KBM-7 (cell line): ENCODE measurements around the gene NTRK1.

Source experiments
- DNase-seq: peaks from one replicate; pipeline ENCODE4 v3.0.0-alpha.2; 2015
- in situ Hi-C: fragments of 300-500 bp; cut with MboI; formaldehyde crosslinking; loops from 2 replicates; pipeline ENCODE4 v1.14.3; 2020; ENCODE audit warnings: low sequenced_read_pairs, low pct_unique_long_range_greater_than_20kb, mixed read lengths

The NTRK1 gene

DNA sequence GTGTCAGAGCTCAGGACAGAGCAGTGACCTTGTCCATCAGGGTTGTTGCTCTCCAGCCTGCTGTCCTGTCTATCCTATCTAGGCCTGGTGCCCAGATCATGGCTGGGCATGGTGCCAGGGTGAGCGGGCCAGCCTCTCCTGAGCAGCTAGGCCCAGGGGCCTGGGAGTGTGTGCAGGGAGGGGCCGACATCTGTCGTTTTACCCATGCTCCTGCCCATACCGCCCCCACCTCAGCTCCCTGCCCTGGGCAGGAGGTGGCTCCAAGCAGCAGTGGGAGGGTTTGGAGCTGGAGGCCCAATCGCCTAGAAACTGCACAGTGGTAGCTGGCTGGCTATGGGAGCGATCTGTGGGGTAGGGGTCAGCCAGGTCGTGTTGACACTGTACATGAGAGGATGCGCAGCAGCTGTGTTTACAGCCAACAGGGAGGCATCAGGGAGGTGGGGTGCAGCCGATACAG lies 8.2 kb upstream of the NTRK1 start:
- in situ Hi-C loops = no loop called here
- no peak for DNase-seq

DNA sequence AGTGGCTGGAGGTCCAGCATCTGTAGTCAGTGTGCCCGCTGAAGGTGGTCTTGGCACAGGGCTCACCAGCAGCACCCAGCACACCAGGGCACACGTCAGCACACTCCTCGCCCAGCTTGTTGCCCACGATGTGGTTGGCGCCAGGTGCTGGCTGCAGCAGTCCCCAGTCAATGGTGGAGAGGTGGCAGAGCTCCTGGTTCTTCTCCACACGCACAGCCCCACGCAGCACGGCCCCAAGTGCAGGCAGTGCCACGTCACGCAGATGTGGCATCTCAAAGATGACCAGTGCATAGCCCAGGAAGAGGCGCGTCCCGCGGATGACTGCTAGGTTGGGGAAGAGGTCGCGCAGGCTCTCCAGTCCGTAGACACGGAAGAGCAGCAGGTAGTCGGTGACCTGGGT lies 6.9 kb upstream of the NTRK1 start:
- DNase-seq = no peak
- in situ Hi-C loops = no loop called here

DNA sequence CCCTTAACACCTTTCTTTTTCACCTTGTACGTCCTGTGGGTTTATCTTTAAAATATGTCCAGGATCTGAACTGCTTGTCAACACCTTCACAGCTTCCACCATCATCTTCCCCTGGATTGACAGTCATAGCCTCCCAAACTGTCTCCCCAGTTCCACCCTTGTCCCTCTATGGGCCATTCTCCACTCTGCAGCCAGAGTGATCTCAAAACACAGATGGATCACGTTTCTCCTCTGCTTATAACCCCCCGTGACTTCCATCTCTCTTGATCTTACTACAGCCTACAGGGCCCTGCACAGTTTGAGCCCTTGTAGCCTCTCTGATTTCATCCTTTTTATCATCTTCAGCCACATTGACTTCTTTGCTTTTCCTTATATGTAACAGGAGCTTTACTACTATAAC lies 6.0 kb upstream of the NTRK1 start:
- DNase-seq = no peak
- in situ Hi-C loops = no loop called here

DNA sequence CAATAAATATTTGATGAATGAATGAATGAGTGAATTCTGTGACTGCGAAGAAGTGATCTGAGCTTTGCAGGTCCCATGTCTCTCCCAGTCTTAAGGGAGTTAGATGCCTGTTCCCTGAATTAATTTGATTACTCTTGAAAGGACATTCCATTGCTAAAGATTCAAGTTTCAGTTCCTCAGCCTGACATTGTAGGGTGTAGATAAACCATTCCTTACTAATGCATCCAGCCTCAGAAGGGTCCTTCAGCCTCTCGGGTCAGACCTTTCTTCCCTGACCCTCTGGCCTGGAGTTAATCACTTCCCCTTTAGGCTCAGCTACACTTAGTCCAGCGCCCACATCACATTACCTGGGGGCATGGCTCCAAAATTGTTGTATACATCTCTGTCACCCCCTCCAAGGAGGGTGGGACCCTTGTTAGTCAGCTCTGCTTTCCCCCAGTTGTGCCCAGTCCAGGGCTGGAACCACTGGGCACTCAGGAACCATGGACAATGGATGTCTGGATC lies 4.3 kb upstream of the NTRK1 start:
- no peak for DNase-seq
- in situ Hi-C loops = no loop called here

DNA sequence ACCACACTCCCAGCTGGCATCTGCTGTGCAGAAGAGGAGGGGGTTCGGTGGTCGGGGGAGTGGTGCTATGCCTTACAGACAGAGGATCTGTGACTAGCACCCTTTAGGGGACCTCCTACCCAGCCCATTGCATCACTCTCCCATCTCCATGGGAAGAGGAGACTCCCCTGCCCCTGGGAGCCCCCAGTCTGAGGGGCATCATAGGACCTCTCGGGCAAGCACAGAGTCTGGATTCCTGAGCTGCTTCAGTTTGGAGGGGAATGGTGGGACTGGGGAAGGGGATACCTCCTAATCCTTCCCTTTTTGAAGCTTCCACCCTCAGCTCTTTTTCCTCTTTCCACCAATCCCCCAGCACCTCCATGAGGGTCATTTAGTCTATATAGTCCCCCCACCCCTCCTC lies 3.1 kb upstream of the NTRK1 start:
- in situ Hi-C loops = no loop called here
- no peak for DNase-seq

DNA sequence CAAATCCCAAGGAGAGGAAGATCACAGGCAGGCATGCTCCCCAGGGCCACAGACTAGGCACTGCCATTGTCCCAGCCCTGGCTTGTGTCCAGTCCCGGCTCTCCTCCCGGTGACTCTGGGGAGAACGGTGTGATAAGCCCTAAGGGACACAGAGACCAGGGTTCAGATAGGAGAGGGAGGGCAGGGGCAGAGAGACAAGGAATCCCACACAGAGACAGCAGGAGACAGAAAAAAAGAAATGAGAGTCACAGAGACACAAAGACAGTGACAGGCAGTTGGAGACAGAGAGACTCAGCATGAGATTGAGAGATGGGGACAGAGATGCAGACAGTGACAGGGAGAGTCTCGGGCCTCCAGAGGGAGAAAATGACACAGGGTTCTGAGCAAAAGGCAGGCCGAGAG lies 2.1 kb upstream of the NTRK1 start:
- DNase-seq = no peak
- in situ Hi-C loops = no loop called here

DNA sequence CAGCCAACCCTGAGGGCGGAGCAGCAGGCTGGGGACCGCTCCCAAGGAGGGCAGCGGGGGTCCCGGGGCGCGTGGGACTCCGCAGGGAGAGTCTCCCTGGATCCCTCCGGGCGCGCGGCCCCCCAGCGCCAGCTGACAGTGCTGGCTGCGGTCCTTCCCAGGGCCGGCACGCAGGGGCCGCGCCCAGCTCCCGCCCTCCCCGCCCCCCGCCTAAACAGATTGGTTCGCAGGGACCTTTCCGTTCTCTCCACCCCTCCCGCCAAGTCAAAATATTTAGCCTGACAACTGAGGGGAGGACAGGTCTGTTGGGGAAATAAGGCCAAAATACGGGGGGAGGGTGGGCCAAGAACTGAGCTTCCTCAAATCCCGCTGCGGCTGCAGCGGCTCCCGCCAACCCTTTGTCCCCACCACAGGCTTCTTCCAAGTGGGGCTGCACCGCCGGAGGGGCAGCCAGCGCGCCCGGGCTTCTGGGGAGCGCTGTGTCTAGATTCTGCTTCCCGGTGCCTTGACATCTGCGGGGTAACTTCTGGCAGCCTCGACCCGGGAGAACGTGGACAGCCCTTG lies 1.6 kb upstream of the NTRK1 start, which contains the start of gene INSRR:
Gene INSRR, minus strand, starts transcription at position 159 of the 564 bp plus-strand sequence. CDS start 496 bp downstream, outside the sequence.
- DNase-seq = peak; percentile 24
- in situ Hi-C loops = no loop called here

DNA sequence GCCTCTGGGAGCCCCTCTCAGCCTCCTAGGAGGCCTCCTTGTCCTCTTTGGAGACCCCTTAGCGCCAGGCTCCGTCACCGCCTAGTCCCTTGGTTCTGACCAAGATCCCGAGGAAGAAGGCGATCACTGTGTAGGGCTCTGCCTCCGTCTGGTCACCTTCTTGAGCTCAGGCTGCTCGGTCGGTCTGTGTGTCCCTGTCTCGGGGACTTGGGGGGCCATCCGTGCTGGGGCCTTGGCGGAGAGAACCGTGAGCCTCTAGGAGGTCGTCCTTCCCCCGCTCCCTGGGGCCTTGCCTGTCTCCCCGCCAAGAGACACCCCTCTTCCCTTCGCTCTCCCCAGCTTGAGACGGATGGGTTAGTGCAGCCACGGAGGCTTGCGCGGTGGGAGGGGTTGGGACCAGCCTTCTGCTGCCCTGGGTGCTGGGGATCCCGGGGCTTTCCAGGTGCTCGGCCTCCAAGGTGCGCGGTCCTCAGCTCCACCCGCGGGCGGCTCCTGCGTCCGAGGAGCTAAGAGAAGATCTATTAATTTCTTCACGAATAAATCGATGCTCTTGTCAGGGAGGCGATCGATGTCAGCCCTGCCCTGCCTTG lies 1.0 kb upstream of the NTRK1 start:
- no peak for DNase-seq
- in situ Hi-C loops = no loop called here

DNA sequence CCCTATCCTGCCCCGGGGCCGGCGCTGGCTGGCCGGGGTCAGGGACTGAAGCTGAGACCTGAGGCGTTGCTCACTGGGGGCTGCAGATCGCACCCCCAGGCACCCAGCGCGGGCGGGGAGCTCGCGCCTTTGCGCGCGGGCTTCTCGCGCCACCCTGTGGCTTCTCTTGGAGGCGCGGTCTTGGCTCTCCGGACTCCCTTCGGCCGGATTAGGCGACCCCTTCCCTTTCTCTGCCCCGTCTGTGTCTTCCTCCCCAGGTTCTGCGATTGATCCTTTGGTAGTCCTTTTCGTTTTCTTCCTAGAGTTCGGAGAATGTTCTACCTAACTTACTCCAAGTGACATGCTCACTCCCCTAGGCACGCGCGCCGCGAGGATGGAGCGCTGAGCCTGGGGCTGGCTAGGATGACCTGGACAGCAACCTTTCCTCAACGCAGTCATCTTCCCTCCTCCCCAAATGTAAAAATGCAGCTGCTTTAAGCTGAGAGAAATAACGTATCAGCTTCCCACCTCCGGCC lies 495 bp upstream of the NTRK1 start:
- in situ Hi-C loops = no loop called here

DNA sequence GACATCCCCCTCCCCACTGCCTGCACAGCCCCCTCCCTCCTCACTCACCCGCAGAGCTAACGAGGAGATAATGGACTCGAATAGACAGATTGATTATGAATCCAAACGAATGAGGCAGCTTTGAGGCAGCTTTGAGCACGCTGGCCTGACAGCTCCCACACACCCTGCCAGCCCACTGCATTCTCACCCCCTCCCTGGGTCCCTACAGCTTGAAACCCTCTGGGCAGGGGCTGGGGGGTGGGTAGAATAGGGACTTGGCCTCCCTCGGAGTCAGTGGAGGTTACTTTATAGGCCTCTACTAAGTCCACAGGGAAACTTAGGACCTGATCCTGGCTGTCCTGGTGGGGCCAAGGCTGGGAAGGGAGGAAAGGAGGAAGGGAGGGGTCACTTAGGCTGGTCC lies 1.9 kb downstream of the NTRK1 start:
- in situ Hi-C loops = no loop called here
- DNase-seq = no peak

More for the DNA sequence above, 495 bp upstream of the NTRK1 start:
- DNase-seq = peak; percentile 65

DNA sequence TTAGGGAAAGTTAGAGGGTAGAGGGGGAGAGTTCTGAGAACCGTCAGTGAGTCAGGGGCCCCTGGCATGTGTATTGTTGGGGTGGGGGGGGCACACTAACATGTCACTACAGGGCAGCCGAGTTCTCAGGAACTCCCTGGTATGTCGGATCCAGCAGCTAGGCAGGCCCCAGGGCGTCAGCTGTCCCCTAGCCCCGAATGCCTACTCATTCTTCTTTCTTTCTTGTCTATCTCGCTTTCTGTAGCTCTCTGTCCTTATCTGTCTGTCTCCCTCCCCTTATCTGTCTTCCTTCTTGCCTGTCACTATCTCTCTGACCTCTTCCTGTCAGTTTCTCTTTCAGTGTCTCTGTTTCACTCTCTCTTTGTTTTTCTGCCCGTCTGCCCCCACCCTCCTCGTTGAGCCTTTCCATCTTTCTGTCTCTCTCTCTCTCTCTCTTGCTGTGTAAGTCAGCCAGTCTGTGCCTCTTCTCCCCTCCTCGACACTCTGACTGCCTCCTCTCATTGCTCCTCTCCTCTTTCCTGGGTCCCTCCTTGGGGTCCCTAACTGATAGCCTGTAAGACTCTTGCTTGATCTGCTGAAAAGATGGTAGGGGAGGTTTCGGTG lies 2.4 kb downstream of the NTRK1 start:
- DNase-seq = peak; percentile 37
- in situ Hi-C loops = no loop called here

DNA sequence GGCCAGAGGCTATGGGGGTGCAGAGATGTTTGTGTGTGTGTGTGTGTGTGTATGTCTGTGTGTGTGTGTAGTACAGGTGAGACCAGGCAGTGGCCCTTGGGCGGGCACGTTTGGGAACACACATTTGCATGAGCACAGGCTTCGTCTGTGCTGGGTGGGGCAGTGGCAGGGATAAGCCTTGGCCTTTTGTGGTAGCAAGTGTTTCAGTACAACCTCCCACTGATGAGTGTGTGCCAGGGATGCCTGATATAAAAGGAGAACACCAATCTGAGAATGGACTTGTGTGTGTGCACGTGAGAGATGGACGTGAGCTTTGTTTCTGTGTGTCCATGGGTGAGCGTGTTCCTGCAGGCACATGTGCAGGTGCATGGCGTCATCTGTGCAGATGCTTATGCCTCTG lies 3.0 kb downstream of the NTRK1 start:
- DNase-seq = no peak
- in situ Hi-C loops = no loop called here

DNA sequence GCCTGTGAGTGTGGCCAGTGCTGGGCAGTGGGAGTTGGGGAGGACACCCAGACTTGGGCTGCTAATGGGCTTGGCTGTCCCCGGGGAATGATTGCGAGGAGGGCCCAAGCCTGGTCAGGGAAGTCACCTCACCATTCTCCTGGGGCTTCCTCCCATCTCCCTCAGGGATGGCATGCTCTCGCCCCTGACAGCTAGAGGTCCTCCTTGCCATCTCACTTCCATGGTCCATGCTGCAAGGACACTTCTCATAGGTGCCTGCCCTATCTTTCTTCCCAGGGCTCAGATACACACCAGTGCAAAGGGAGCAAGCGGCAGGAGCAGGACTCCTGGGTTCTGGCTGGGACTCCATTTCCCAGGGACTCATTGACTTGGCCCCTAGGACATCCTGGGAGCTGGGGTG lies 4.1 kb downstream of the NTRK1 start:
- no peak for DNase-seq
- in situ Hi-C loops = no loop called here

DNA sequence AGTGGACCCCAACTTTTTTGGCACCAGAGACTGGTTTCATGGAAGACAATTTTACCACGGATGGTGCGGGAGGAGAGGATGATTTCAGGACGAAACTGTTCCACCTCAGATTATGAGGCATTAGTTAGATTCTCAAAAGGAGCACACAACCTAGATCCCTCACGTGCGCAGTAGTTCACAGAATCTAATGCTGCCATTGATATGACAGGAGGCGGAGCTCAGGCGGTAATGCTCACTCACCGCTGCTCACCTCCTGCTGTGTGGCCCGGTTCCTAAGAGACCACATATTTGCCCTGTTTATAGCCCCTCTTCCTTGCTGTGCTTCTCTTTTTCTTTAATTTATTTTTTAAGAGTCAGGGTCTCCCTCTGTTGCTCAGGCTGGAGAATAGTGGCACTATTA lies 4.6 kb downstream of the NTRK1 start:
- DNase-seq = peak; percentile 32
- in situ Hi-C loops = no loop called here

DNA sequence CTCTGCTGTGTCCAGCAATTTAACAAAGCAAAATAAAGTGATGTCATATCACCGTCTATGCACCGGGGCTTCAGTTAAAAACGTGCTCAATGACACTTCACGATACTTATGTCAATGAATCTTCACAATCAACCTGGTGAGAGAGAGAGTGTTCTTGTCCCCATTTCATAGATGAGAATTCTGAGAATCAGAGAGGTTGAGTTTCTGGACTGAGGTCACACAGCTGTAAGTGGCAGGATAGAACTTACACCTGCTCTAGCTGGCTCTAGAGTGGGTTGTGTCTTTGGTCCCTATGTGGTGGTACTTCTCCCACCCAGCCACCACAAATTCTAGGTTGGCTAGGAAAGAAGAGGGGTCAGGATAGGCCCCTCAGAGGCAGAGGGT lies 5.2 kb downstream of the NTRK1 start:
- DNase-seq = no peak

DNA sequence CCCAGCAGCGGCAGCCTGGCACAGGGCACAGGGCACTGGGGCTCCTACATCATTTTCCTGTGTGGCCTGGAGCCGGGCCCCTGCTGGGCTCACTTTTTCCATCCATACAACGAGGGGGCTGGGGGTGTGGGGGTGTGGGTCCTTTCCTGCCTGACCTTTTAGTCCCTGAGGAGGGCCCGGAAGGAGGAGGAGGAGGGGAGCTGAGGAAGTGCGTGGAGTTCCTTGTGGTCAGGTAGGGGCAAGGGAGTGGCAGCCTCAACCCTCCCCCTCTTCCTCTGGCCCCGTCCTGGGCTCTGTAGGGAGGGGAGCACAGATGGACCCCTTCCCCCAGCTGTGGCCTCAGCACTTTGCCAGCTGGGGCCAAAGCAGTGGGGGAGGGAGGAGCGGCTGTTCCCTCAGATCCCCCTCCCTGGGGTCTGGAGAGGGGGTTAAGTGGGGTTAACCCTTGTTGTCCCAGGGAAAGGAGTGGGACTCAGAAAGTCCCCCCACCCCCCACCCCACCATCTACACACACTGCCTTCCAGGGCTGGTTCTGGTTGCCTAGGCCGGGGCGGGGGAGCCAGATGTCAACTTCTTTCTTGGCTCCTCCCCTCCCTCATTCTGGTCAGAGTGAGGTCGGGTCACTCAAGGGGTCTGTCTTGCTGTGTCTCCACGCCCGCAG lies 5.7 kb downstream of the NTRK1 start:
- in situ Hi-C loops = no loop called here
- peak; percentile 64 for DNase-seq

More for the DNA sequence above, 5.2 kb downstream of the NTRK1 start:
- in situ Hi-C loops = no loop called here

DNA sequence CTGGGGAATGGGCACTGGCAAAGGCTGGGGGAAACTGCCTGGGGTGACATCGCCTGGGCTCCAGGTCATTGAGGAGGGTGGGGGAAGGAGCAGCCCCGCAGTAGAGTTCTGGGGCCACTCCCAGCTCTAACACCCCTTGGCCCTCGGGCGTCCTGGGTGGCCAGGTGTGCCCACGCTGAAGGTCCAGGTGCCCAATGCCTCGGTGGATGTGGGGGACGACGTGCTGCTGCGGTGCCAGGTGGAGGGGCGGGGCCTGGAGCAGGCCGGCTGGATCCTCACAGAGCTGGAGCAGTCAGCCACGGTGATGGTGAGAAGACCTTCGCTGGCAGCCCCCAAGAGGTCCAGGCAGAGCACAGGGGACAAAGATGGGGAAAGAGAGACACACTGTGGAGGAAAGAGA lies 7.7 kb downstream of the NTRK1 start:
- in situ Hi-C loops = no loop called here
- no peak for DNase-seq

DNA sequence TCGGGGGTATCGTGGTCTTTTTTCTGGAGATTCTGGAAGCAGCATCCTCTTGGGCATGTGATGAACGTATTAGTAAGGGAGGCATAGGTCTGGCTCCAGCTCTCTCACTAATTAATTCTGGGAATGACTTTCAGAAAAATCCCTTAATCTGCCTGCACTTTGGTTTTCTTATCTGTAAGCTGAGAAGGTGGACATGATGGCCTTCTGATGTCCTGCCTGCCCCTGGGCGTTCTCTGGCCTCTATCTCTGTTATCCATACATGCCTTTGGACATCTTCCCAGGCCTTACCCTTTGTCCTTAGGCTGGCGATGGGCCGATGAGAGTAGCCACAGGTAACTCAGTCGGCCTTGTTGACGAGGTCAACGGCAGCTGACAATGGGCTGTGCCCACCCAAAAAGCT lies 8.8 kb downstream of the NTRK1 start:
- in situ Hi-C loops = no loop called here

DNA sequence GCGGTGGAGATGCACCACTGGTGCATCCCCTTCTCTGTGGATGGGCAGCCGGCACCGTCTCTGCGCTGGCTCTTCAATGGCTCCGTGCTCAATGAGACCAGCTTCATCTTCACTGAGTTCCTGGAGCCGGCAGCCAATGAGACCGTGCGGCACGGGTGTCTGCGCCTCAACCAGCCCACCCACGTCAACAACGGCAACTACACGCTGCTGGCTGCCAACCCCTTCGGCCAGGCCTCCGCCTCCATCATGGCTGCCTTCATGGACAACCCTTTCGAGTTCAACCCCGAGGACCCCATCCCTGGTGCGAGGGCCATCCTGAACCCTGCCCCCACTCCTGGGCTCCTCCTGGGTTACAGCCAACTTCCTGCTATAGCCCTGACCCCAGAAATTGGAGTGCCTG lies 13.0 kb downstream of the NTRK1 start:
- no peak for DNase-seq
- in situ Hi-C loops = no loop called here

More for the DNA sequence above, 8.8 kb downstream of the NTRK1 start:
- no peak for DNase-seq

DNA sequence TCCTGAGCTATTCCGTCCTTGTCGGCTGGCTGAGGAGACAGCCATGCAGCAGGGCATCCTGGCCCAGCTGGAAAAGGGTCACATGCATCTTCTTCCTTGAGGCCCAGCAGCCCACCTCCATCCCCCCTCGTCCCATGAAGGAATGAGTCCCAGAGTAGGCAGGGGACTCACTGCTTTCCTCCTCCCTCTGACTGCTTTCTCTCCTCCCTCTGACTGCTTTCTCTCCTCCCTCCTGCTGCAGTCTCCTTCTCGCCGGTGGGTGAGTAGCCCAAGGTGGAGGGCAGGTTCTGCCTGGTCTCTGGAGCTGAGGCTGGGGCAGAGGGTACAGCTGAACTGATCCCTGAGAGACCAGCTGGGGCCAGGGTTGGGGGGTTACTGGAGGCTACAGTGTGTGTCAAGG lies 13.5 kb downstream of the NTRK1 start:
- in situ Hi-C loops = no loop called here
- DNase-seq = no peak
